ENCODE results near the gene TNFRSF8.

DNA sequence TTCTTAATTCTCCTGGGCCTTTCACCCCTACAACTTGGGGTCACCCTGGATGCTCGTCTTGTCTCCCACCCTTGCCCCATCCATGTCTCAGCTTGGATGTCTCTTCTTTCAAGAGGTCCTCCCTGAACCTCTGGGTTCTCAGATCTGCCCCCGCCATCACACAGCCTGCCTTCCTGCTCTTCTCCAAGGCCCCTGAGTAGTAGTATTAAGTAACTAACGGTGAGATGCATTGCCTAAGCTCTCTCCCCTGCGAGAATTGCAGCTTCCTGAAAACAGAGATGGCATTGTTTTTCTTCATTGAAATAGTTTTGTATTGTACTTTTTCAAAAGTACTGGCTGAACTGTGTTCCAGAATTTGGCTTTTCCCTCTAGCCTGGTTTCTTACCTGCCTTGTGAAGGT lies 27.8 kb upstream of the TNFRSF8 start:
- TF ChIP-seq, protein P1, sequence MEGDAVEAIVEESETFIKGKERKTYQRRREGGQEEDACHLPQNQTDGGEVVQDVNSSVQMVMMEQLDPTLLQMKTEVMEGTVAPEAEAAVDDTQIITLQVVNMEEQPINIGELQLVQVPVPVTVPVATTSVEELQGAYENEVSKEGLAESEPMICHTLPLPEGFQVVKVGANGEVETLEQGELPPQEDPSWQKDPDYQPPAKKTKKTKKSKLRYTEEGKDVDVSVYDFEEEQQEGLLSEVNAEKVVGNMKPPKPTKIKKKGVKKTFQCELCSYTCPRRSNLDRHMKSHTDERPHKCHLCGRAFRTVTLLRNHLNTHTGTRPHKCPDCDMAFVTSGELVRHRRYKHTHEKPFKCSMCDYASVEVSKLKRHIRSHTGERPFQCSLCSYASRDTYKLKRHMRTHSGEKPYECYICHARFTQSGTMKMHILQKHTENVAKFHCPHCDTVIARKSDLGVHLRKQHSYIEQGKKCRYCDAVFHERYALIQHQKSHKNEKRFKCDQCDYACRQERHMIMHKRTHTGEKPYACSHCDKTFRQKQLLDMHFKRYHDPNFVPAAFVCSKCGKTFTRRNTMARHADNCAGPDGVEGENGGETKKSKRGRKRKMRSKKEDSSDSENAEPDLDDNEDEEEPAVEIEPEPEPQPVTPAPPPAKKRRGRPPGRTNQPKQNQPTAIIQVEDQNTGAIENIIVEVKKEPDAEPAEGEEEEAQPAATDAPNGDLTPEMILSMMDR (IDR thresholded peaks at IDR 0.05), result no peak
- TF ChIP-seq EP300 (IDR thresholded peaks at IDR 0.05), result no peak
- no peak for TF ChIP-seq POLR2AphosphoS5 (IDR thresholded peaks at IDR 0.05)

Data from esophagus muscularis mucosa (tissue), 4 donors.